Measurements from ENCODE around the gene ITGB2.

Gene ITGB2

GRCh38 chr21:44910229-44911067, 10.3 kb downstream of the ITGB2 start:
- DNase-seq (ENCODE audit: low read depth in 2 of 2), result no peak

GRCh38 chr21:44909719-44910118, 11.0 kb downstream of the ITGB2 start:
- DNase-seq (ENCODE audit: low read depth in 2 of 2), result no peak

GRCh38 chr21:44908908-44909307, 11.8 kb downstream of the ITGB2 start:
- DNase-seq (ENCODE audit: low read depth in 2 of 2), result no peak

GRCh38 chr21:44907966-44908895, 12.5 kb downstream of the ITGB2 start:
- no peak for DNase-seq (ENCODE audit: low read depth in 2 of 2)

GRCh38 chr21:44907225-44907965, 13.3 kb downstream of the ITGB2 start:
- DNase-seq (ENCODE audit: low read depth in 2 of 2), result no peak

- DNase-seq (ENCODE audit: low read depth in 2 of 2), result no peak
Measured at GRCh38 chr21:44905728-44906090, 15.0 kb downstream of the ITGB2 start.

GRCh38 chr21:44905016-44905727, 15.5 kb downstream of the ITGB2 start:
- no peak for DNase-seq (ENCODE audit: low read depth in 2 of 2)

DNA sequence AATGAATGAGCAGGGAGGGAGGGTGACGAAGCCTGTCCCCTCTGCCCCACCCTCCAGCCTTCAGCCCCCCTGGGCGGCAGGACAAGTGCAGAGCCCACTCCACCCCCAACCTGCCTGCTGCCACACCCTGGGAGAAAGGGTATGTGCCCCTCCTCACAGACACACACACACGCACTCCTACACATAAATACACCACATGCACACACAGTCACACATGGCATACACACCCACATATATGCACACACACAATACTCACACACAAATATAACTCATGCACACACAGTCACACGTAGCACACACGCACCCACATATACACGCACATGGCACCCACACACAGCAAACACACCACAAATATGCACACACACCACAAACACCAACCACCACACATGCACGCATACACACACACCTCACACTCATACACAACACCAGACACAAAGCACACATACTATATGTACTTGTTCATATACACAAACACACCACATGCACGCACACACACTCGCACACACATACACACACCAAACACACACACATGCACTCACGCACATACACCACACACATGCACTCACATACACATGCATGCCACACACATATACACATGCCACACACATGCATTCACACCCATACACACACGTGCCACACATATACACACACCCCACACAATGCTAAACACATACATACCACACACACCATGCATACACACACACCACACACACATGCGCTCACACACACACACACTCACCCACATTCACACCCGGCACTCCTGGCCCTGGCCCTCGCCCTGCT, 16.4 kb downstream of the ITGB2 start:
- DNase-seq (ENCODE audit: low read depth in 2 of 2), result no peak

GRCh38 chr21:44903689-44904088, 17.0 kb downstream of the ITGB2 start:
- no peak for DNase-seq (ENCODE audit: low read depth in 2 of 2)

- DNase-seq (ENCODE audit: low read depth in 2 of 2), result no peak
Measured at GRCh38 chr21:44903050-44903685, 17.5 kb downstream of the ITGB2 start.

DNA sequence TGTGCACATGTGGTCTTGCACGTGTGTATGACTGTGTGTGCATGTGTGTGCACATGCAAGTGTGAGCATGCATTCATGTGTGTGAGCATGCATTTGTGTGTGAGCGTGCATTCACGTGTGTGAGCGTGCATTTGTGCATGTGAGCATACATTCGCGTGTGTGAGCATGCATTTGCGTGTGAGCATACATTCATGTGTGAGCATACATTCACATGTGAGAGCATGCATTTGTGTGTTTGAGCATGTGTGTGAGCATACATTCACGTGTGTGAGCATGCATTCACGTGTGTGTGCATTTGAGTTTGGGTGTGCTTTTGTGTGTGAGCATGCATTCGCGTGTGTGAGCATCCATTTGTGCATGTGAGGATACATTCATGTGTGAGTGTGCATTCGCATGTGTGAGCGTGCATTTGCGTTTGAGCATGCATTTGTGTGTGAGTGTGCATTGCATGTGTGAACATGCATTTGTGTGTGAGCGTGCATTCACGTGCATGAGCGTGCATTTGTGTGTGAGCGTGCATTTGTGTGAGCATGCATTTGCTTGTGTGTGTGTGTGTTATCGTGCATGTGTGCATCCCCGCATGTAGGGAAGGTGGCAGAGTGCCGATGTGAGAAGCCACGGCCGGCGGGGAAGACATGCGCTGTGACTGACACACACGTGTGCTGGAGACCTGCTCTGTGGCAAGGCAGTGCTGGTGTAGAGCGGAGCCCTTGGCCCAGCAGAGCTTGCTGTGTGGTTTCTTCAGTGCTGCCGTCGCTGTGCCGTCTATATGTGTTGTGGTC, 18.2 kb downstream of the ITGB2 start:
- DNase-seq (ENCODE audit: low read depth in 2 of 2), result no peak

- no peak for DNase-seq (ENCODE audit: low read depth in 2 of 2)
Measured at GRCh38 chr21:44901391-44902074, 19.2 kb downstream of the ITGB2 start.

DNA sequence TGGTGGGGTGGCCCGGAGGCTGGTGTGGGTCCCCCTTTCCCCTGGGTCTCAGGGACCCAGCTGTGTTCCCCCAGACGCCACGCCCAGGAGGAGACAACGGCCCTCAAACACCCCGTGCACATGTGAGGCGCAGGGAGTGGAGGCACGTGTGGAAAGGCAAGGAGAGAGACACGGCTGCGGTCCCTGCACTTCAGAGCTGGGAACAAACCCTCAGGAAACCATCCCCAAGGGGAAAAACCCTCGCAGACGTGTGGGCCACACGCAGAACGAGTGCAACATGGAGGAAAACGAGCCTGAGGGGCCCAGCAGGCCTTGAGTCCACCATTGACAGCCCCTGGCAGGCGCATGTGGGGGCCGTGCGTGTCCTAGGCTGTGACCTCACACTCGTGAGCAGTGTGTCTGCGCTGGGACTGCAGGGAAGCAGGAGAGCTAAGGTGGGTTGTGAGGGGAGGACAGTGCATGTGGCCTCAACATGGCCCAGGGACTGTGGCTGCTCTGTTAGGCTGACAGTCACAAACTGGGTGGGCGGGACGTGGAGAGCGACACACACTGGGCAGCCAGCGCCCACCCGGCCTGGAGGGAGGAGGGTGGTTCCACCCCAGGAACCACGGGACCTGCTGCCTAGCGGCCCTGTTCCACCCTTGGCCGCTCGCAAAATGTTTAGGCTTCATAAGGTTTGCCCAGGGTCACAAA, 20.0 kb downstream of the ITGB2 start:
- no peak for DNase-seq (ENCODE audit: low read depth in 2 of 2)

DNA sequence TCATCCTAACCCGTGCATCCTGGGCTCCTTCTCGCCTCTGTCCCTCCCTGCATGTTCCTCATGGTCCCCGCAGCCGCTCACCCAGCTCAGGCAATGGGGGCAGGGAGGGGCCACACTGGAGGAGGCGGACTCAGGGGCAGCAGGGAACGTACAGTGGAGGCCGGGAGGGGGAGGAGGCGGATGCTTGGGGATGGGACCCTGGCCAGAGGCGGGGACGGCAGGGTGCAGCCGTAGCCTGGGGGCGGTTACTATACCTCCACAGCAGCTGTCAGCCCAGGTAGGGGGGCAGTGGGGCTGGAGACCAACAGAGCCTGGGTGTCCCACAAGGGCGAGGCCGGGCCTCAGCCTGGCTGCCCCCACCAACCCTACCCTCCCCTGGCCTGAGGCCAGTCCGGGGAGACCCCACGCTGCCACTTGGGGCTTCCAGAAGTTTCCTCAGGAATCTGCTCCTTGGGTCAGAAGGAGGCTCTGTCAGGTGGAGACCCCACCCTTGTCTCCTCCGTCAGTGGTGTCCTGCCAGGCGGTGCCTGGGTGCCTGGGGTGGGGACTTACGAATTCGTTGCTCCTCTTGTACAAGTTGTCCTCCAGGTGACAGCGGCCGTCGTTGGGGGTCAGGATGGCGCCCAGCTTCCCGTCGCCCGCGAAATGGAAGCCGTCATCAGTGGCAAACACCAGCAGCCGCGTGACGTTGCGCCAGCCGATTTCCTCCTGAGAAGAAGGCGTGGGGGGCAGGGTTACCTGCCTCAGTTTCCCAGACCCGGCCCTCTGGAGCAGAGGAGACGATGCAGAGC, 20.7 kb downstream of the ITGB2 start:
- DNase-seq (ENCODE audit: low read depth in 2 of 2), result no peak

DNA sequence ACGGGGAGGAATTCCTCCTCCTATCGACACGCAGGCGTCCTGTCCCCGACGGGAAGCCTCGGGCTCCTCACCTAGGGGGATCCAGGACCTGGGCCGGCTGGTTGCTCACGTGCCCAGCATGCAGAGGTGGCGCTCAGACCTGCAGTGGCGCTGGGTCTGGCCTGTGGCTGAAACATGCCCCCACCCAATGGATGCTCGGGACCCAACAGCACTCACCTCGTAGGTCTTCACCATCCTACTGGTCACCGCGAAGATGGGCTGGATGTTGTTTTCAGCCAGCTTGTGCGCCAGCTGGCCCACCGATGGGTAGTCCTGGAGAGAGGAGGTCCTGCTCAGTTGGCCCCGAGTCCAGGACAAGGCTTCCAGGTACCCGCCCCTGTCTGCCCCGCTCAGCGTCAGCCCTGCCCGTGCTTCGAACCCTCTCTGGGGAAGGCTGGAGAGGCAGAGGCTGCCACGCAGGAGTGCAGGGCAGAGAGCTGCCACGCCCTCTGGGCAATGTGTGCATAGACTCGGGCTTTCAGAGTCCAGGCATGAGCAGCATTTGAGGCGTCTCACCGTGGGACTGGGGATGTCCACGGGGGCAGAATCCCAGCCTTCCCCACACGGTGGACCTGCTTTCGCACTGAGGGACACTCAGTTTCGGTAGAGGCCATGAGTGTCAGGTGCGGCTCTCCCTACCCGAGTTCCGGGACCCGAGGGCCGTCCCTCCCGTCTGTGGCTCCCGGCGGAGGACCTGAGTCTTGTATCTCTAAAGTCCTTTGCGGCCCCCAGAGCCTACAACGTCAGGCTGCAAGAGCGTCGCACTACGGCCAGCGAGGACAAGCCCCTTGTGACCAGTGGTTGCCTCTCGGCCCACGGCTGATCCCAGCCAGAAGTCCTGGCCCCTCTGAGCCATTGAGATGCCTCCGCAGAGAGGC, 21.6 kb downstream of the ITGB2 start:
- DNase-seq (ENCODE audit: low read depth in 2 of 2), result no peak

DNA sequence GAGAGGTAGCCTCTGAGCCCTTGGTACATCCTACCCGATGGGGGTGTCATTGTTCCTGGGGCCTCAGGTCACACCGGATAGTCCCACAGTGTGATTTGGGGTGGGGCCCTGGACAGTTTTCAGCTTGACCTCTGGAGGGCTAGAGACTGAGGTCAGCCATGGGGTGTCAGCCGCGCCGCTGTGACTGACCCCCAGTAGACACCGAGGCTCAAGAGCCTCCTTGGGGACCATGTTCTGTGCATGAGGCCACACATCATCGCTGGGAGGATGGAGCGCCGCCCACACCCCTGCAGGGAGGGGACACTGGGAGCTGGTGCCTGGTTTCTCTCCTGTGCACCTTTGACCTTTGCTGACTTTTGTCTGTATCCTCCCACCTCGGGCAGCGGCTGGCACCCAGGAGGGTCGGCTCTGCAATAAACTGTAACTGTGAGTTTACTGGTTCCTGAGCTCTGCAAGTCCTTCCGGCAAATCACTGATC, 22.6 kb downstream of the ITGB2 start:
- DNase-seq (ENCODE audit: low read depth in 2 of 2), result no peak
